DMS153 (cell line): ENCODE data around the gene TJP2.

Source experiments
- DNase-seq: peaks from one replicate; lab custom pipeline; 2025; lab: John Stamatoyannopoulos, UW

The TJP2 gene

GRCh38 chr9:69234683-69235082, 60.6 kb downstream of the TJP2 start:
- DNase-seq = no peak

GRCh38 chr9:69236188-69236587, 62.1 kb downstream of the TJP2 start:
- DNase-seq = no peak

GRCh38 chr9:69237702-69238295, 63.7 kb downstream of the TJP2 start:
- DNase-seq = no peak

GRCh38 chr9:69243116-69243515, 69.0 kb downstream of the TJP2 start:
- no peak for DNase-seq

GRCh38 chr9:69246629-69247028, 72.6 kb downstream of the TJP2 start:
- no peak for DNase-seq

- no peak for DNase-seq
Observed at GRCh38 chr9:69248005-69248404, 73.9 kb downstream of the TJP2 start.

- DNase-seq = no peak
Observed at GRCh38 chr9:69249337-69249736, 75.3 kb downstream of the TJP2 start.

- DNase-seq = no peak
Observed at GRCh38 chr9:69250681-69251080, 76.6 kb downstream of the TJP2 start.

GRCh38 chr9:69252436-69252835, 78.4 kb downstream of the TJP2 start:
- no peak for DNase-seq

- DNase-seq = no peak
Observed at GRCh38 chr9:69253057-69253456, 79.0 kb downstream of the TJP2 start.

- no peak for DNase-seq
Observed at GRCh38 chr9:69254223-69254622, 80.1 kb downstream of the TJP2 start.

GRCh38 chr9:69255591-69255990, 81.5 kb downstream of the TJP2 start:
- DNase-seq = no peak

GRCh38 chr9:69258551-69258950, 84.5 kb downstream of the TJP2 start:
- DNase-seq = no peak

- DNase-seq = no peak
Observed at GRCh38 chr9:69260161-69260560, 86.1 kb downstream of the TJP2 start.

- DNase-seq = no peak
Observed at GRCh38 chr9:69261636-69262035, 87.6 kb downstream of the TJP2 start.

- DNase-seq = no peak
Observed at GRCh38 chr9:69264526-69264925, 90.4 kb downstream of the TJP2 start.

- DNase-seq = no peak
Observed at GRCh38 chr9:69265891-69266290, 91.8 kb downstream of the TJP2 start.

GRCh38 chr9:69272212-69272611, 98.1 kb downstream of the TJP2 start:
- no peak for DNase-seq

GRCh38 chr9:69273161-69273560, 99.1 kb downstream of the TJP2 start:
- no peak for DNase-seq

GRCh38 chr9:69276775-69277174, 102.7 kb downstream of the TJP2 start:
- no peak for DNase-seq

GRCh38 chr9:69279084-69279731, 105.1 kb downstream of the TJP2 start:
- DNase-seq = no peak

GRCh38 chr9:69279733-69280132, 105.7 kb downstream of the TJP2 start:
- no peak for DNase-seq

- DNase-seq = no peak
Observed at GRCh38 chr9:69283003-69283402, 108.9 kb downstream of the TJP2 start.

- no peak for DNase-seq
Observed at GRCh38 chr9:69292078-69292477, 118.0 kb downstream of the TJP2 start.
